ENCODE results near the gene HMGN1. TPM values are rescaled to one million over a fixed set of nuclear protein-coding genes. Genes with fewer than 3 reads are reported as not detected.

HMGN1 gene
- total RNA-seq, 1 experiment from 2014 or later = 516 TPM

DNA sequence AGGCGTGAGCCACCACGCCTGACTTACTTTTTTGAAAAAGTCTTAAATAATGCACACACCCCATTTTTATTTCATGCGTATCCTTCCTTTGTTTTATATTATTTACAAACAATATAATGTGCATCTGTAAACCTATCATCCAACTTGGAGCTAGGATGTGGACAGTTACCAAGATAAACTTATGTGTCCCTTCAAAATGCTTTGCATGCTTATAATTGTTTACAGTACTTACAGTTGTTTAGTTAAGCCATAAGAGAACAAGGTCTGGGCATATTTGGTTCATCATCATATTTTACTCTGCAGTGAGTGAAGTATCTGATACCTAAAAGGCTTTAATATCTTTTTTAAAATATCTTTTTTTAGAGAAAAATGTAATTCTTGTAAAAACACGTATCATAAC lies 16.1 kb upstream of the HMGN1 start:
- H3T11ph ChIP-seq (ENCODE audit: low read length) = no peak overlapping the region
- no peak overlapping the region for H2BK15ac ChIP-seq (ENCODE audit: low read depth, low read length)
- H3K4me1 ChIP-seq (ENCODE audit: insufficient read depth, low read length) = no peaks in the 10 kb centered on the region
- H4K8ac ChIP-seq (replicated peaks; ENCODE audit: insufficient read length, low read depth, low read length) = no peak overlapping the region
- H4K5ac ChIP-seq (ENCODE audit: insufficient read length, low read depth, low read length) = no peak overlapping the region
- H2BK120ac ChIP-seq (ENCODE audit: low read depth, low read length, poor library complexity, severe bottlenecking) = no peak overlapping the region
- H4K20me1 ChIP-seq (ENCODE audit: control insufficient read depth, insufficient read depth, insufficient read length) = no peaks in the 10 kb centered on the region
- no peak overlapping the region for H4K91ac ChIP-seq (ENCODE audit: insufficient read length, low read depth, low read length)
- H3K79me1 ChIP-seq (ENCODE audit: insufficient read depth, low read depth, low read length, poor library complexity, severe bottlenecking) = no peaks in the 10 kb centered on the region
- H3K27me3 Mint-ChIP-seq (ENCODE audit: low read depth) = peaks cover 3% of the 10 kb centered on the region
- 0 out of 2 replicates have a peak, but pooled peaks cover 2% of the 10 kb centered on the region for H3K27me3 ChIP-seq (ENCODE audit: insufficient read depth, low read length)
- H2AFZ ChIP-seq (ENCODE audit: low read length) = no peak overlapping the region
- H3K4me3 Mint-ChIP-seq = no peak overlapping the region
- TF ChIP-seq, protein P1, sequence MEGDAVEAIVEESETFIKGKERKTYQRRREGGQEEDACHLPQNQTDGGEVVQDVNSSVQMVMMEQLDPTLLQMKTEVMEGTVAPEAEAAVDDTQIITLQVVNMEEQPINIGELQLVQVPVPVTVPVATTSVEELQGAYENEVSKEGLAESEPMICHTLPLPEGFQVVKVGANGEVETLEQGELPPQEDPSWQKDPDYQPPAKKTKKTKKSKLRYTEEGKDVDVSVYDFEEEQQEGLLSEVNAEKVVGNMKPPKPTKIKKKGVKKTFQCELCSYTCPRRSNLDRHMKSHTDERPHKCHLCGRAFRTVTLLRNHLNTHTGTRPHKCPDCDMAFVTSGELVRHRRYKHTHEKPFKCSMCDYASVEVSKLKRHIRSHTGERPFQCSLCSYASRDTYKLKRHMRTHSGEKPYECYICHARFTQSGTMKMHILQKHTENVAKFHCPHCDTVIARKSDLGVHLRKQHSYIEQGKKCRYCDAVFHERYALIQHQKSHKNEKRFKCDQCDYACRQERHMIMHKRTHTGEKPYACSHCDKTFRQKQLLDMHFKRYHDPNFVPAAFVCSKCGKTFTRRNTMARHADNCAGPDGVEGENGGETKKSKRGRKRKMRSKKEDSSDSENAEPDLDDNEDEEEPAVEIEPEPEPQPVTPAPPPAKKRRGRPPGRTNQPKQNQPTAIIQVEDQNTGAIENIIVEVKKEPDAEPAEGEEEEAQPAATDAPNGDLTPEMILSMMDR (conservative IDR thresholded peaks at IDR 0.05) = no peak
- no peaks in the 10 kb centered on the region for H3K4me1 Mint-ChIP-seq
- H3K4me2 ChIP-seq (ENCODE audit: insufficient read depth, insufficient read length, low read length) = no peak overlapping the region
- H3K9ac ChIP-seq (ENCODE audit: extremely low read depth, insufficient read length, low read length) = no peak overlapping the region
- H3K27ac Mint-ChIP-seq = no peak overlapping the region
- H3K4ac ChIP-seq (ENCODE audit: low read depth, low read length) = no peak overlapping the region
- no peaks in the 10 kb centered on the region for H3K9me3 ChIP-seq (ENCODE audit: control insufficient read depth, low read depth, low read length)
- H3K18ac ChIP-seq (ENCODE audit: insufficient read length, low read depth, low read length) = no peak overlapping the region
- peaks cover 0 to 2% of the 10 kb centered on the region in 2 experiments; a peak in 1 of 5 replicates for H3K9me3 Mint-ChIP-seq
- H2BK12ac ChIP-seq (ENCODE audit: insufficient read length, low read depth, low read length) = no peak overlapping the region
- no CpG with 5 or more reads among the region's 4 CpGs for WGBS (ENCODE audit: extremely low coverage, insufficient read length, low lambda C conversion rate)
- H3K14ac ChIP-seq (ENCODE audit: insufficient read depth, low read length) = no peak overlapping the region
- no peak for DNase-seq
- no peaks in the 10 kb centered on the region for H3K36me3 Mint-ChIP-seq (ENCODE audit: insufficient read depth in 1 of 3, low read depth in 3 of 3)
- no peaks in the 10 kb centered on the region for H3K79me2 ChIP-seq (ENCODE audit: insufficient read depth, low read length)
- no peaks in the 10 kb centered on the region for H3K23me2 ChIP-seq (ENCODE audit: insufficient read length, low read depth, low read length, poor library complexity, severe bottlenecking)
- H3K23ac ChIP-seq (ENCODE audit: insufficient read length, low read depth, low read length) = no peak overlapping the region
- H3K27ac ChIP-seq (ENCODE audit: insufficient read length, low read depth, low read length) = no peak overlapping the region
- no peak overlapping the region for H2BK5ac ChIP-seq (ENCODE audit: insufficient read length, low read length)
- no peak overlapping the region for H2BK20ac ChIP-seq (ENCODE audit: low read depth, low read length, poor library complexity, severe bottlenecking)
- H2AK5ac ChIP-seq (ENCODE audit: insufficient read length, low read length) = no peak overlapping the region
- H3K56ac ChIP-seq (ENCODE audit: insufficient read length, low read depth, low read length) = no peak overlapping the region

All from H9 (cell line).